IgD-negative memory B cell (primary cell): ENCODE data around the gene SPOCK3. TPM values are rescaled to one million over a fixed set of nuclear protein-coding genes. Genes with fewer than 3 reads are reported as not detected.
"Not testable (repeated sequence)": the region's sequence is repeated elsewhere in the genome, so short reads cannot be mapped to it uniquely, and the experiment has no call there.

Experiments used
- H3K27ac Mint-ChIP-seq, 3 donors: one replicate each; pipeline ENCODE4 v1.8.0; 2020 to 2022; ENCODE audit warnings: mild to moderate bottlenecking in 3 of 3, mixed read lengths in 3 of 3, moderate library complexity in 1 of 3
- H3K27me3 Mint-ChIP-seq: one replicate; pipeline ENCODE4 v1.8.0; 2021; ENCODE audit warnings: mixed read lengths
- H3K36me3 Mint-ChIP-seq: one replicate; pipeline ENCODE4 v1.8.0; 2020; ENCODE audit warnings: mild to moderate bottlenecking, mixed read lengths
- H3K4me1 Mint-ChIP-seq, 3 donors: one replicate each; pipeline ENCODE4 v1.8.0; 2020 to 2022; ENCODE audit warnings: mixed read lengths in 3 of 3, mild to moderate bottlenecking in 1 of 3
- H3K4me3 Mint-ChIP-seq, 4 donors: one replicate each; pipeline ENCODE4 v1.8.0; 2020 to 2022; ENCODE audit warnings: mild to moderate bottlenecking in 4 of 4, mixed read lengths in 4 of 4, moderate library complexity in 3 of 4
- H3K9me3 Mint-ChIP-seq, 3 donors: one replicate each; pipeline ENCODE4 v1.8.0; 2020 to 2021; ENCODE audit warnings: mixed read lengths in 3 of 3, mild to moderate bottlenecking in 1 of 3
- polyA plus RNA-seq: library from polyadenylated mRNA; unstranded; fragments of 300-500 nt; fragmentation: Illumina TruSeq; gene quantifications from one replicate; pipeline ENCODE4 v1.2.3, GENCODE V29; 2021

Gene SPOCK3
- polyA plus RNA-seq, 1 donor from 2014 or later, result not detected

DNA sequence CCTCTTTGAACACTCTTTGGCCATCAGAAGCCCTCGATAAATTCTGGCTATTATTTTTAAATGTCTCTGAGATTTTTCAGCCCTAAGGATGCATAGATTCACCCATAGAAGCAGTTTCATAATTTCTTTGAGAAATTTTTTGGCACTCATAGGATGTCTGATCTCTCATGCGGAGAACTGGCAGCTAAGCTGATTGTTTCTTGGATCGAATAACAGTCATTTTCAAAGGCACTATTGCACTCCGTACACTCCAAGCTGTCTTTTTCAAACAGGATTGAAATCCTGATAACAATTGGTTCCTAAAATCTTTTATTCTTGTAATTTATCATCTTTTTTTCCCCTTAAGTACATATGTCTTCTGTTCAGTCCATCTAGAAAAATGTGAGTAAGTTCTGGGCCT lies 411.9 kb downstream of the SPOCK3 start:
- Mint-ChIP-seq H3K27ac (no peak overlapping the region), H3K36me3 (no peaks in the 10 kb centered on the region), H3K9me3 (peaks cover 0 to 4% (median 4%) of the 10 kb centered on the region in 3 donors), H3K27me3 (no peaks in the 10 kb centered on the region), H3K4me3 (no peak overlapping the region), H3K4me1 (no peaks in the 10 kb centered on the region)

DNA sequence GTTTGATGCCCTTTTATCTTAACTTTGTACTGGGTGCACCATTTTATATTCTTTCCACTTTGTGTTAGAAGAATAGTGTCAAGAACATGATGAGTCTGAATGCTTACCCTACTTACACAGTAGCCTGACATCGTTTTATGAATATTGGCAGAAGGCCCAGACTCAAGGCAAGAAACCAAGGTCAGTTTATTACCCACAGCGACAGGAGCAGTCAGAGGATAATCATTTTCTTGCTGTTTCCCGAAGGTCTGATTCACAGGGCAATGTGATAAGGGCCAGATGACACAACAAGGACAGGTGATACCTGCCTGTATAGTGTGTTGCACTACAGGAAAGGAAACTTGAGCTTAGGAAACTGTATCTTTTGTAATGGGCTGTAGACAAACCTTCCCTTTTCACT lies 417.4 kb downstream of the SPOCK3 start:
- H3K27ac Mint-ChIP-seq, result no peak overlapping the region
- H3K4me3 Mint-ChIP-seq, result no peak overlapping the region
- no peaks in the 10 kb centered on the region for H3K36me3 Mint-ChIP-seq
- H3K9me3 Mint-ChIP-seq, result peaks cover 0 to 2% (median 0%) of the 10 kb centered on the region in 3 donors
- H3K27me3 Mint-ChIP-seq, result no peaks in the 10 kb centered on the region
- H3K4me1 Mint-ChIP-seq, result no peaks in the 10 kb centered on the region

DNA sequence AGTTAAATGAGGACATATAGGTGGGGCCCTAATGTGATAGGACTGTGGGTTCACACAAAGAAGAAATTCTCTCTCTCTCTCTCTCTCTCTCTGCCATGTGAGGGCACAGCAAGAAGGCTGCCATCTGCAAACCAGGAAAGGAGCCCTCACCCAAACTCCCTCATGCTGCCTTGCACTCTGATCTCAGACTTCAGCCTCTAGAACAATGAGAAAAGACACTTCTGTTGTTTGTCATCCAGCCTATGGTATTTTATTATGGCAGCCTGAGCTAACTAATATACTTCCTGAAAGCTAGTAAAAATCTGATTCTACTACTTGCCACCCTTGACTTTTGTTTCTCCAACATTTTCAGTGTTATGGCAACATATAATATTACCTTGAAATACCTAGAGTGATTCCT lies 425.9 kb downstream of the SPOCK3 start:
- Mint-ChIP-seq H3K27ac (no peak overlapping the region), H3K36me3 (no peaks in the 10 kb centered on the region), H3K9me3 (no peaks in the 10 kb centered on the region), H3K4me3 (no peak overlapping the region), H3K27me3 (no peaks in the 10 kb centered on the region), H3K4me1 (no peaks in the 10 kb centered on the region)

DNA sequence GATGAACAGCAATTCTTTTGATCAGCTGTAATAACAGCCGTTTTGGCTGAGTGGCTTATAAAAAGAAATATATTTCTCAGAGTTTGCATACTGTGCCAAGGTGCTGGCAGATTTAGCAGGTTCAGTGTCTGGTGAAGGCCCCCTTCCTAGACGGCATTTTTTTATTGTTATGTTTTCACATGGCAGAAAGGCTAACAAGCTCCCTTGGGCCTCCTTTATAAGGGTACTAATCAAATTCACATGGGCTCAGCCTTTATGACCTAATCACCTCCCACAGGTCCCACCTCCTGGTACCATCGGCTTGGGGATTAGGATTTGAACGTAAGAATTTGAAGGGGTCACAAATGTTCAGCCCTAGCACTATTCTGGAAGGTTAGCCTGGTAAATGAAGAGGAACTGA lies 431.9 kb downstream of the SPOCK3 start:
- Mint-ChIP-seq H3K27ac (no peak overlapping the region), H3K4me3 (no peak overlapping the region), H3K9me3 (peaks cover 0 to 5% (median 0%) of the 10 kb centered on the region in 3 donors), H3K36me3 (no peaks in the 10 kb centered on the region), H3K27me3 (no peaks in the 10 kb centered on the region), H3K4me1 (no peaks in the 10 kb centered on the region)

DNA sequence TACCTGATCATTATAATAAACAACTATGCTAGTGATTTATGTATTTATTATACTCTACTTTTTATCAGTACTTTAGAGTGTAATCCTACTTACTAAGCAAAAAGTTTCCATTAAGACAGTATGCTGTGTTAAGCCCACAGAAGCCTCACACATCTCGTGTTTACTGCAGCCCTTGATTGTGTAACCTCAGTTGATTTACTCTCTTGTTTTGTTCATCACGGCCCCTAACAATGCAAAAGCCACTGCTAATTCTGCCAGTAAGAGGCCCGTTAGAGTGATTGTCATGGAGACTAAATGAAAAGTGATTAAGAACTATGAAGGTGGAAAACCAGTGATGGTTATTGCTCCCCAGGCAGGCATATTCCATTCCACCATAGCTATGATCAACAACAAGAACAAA lies 436.2 kb downstream of the SPOCK3 start:
- Mint-ChIP-seq H3K9me3 (peaks cover 0 to 5% (median 1%) of the 10 kb centered on the region in 3 donors), H3K4me1 (no peaks in the 10 kb centered on the region), H3K4me3 (no peak overlapping the region), H3K27me3 (no peaks in the 10 kb centered on the region), H3K27ac (no peak overlapping the region), H3K36me3 (no peaks in the 10 kb centered on the region)

DNA sequence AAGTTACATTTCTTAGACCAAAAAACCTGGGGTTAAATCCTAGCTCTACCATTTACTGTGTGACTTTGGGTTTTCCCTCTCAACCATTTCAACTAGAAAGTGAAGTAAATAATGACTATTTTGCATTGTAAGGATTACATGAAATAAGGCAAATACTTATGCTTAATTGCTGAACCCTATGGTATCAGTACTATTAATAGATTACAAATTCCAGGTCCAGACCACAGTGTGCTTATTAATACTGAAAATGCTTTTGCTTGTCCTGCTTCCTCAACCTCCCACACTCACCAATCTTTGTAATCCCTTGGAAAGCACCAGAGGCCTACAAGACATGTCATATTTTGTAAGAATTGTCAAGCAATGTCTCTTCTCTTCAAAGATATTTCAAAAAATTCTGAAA lies 456.5 kb downstream of the SPOCK3 start:
- H3K27ac Mint-ChIP-seq, result no peak overlapping the region
- peaks cover 0 to 3% (median 3%) of the 10 kb centered on the region in 3 donors for H3K9me3 Mint-ChIP-seq
- H3K4me1 Mint-ChIP-seq, result peaks cover 0 to 2% (median 0%) of the 10 kb centered on the region in 3 donors
- H3K4me3 Mint-ChIP-seq, result no peak overlapping the region
- H3K27me3 Mint-ChIP-seq, result no peaks in the 10 kb centered on the region
- peaks cover 2% of the 10 kb centered on the region for H3K36me3 Mint-ChIP-seq

DNA sequence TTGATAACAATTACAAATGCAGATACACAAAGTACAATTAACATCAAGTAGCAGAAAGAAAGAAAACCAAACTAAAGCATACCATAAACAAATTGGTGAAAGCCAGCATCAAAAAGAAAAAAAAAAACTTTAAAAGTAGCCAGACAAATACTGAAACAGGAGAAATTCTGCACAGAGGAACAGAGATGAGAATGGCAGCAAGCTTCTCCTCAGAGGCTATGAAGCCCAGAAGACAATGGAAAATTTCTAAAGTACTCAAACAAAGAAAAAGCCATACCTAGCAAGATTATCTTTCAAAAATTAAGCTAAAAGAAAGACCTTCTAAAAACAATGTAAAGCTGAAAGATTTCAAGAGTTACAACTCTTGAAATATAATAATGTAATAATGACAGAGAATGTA lies 471.3 kb downstream of the SPOCK3 start:
- H3K4me1 Mint-ChIP-seq, result no peaks in the 10 kb centered on the region
- no peaks in the 10 kb centered on the region for H3K27me3 Mint-ChIP-seq
- no peak overlapping the region for H3K27ac Mint-ChIP-seq
- no peak overlapping the region for H3K4me3 Mint-ChIP-seq
- no peaks in the 10 kb centered on the region for H3K36me3 Mint-ChIP-seq
- peaks cover 4 to 8% (median 7%) of the 10 kb centered on the region in 3 donors for H3K9me3 Mint-ChIP-seq

DNA sequence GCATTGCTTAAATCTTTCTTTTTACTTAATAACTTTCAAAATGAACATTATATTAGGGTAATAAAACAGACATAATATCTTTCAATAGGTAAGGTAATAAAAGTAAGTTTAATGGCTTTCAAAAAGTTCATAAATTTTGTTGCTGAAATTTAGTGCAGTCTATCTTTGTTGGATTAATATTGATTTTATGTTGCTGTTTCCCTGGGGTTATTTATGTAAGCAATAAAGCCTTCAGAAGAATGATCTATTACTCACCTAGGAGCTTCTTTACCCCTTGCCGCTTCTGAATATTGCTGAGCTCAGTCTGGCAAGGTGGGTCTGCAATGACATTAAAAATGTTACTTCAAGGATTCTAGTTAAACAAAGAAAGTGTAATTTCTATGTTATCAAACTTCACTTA lies 492.6 kb downstream of the SPOCK3 start:
- H3K4me3 Mint-ChIP-seq, result no peak overlapping the region
- no peaks in the 10 kb centered on the region for H3K36me3 Mint-ChIP-seq
- peaks cover 0 to 7% (median 0%) of the 10 kb centered on the region in 3 donors for H3K9me3 Mint-ChIP-seq
- no peak overlapping the region for H3K27ac Mint-ChIP-seq
- H3K4me1 Mint-ChIP-seq, result no peaks in the 10 kb centered on the region
- H3K27me3 Mint-ChIP-seq, result no peaks in the 10 kb centered on the region

DNA sequence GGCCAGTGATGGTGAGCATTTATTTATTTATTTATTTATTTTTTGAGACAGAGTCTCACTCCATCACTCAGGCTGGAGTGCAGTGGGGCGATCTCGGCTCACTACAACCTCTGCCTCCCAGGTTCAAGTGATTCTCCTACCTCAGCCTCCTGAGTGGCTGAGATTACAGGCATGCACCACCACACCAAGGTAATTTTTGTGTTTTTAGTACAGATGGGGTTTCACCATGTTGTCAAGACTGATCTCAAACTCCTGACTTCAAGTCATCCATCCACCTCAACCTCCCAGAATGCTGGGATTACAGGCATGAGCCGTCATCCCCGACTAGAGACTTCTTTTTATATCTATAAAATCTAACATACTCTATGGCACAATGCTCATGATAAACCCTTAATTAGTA lies 495.1 kb downstream of the SPOCK3 start:
- not testable (repeated sequence) for H3K27me3 Mint-ChIP-seq, H3K4me1 Mint-ChIP-seq, H3K4me3 Mint-ChIP-seq, H3K36me3 Mint-ChIP-seq, H3K27ac Mint-ChIP-seq, H3K9me3 Mint-ChIP-seq

DNA sequence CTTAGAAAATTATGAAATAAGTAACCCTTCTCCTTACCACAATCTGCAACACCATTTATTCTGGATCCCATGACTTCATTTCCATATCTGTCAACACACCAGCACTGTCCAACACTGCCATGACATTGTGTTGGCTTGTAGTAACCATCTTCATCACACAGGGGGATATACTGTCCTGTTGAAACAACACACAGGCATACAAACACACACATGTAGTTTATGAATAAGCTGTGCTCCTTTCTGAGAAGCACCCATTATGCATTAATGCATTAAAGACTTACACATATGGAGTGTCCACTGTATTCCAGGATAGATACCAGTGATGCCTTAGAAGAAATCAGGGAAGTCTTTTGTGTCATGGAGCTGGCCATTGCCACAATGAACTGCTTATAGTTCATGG lies 496.9 kb downstream of the SPOCK3 start:
- Mint-ChIP-seq H3K36me3 (no peaks in the 10 kb centered on the region), H3K4me1 (no peaks in the 10 kb centered on the region), H3K4me3 (no peak overlapping the region), H3K27me3 (no peaks in the 10 kb centered on the region), H3K9me3 (peaks cover 0 to 5% (median 2%) of the 10 kb centered on the region in 3 donors), H3K27ac (no peak overlapping the region)

DNA sequence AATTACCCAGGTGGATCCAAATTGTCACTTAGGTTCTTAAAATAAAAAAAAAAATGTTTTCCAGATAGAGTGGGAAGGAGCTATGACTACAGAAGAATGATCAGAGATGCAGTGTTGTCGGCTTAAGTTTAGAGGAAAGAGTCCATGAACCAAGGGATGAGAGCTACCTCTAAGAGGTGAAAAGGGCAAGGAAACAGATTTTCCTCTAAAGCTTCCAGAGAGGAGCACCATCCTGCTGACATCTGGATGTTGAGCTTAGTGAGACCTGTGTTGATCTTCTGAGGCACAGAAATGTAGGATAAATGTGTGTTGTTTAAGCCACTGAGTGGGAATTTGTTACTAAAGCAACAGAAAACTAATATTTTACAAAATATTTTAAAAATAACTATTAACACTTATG lies 498.7 kb downstream of the SPOCK3 start:
- no peaks in the 10 kb centered on the region for H3K4me1 Mint-ChIP-seq
- no peak overlapping the region for H3K4me3 Mint-ChIP-seq
- no peaks in the 10 kb centered on the region for H3K36me3 Mint-ChIP-seq
- H3K27me3 Mint-ChIP-seq, result no peaks in the 10 kb centered on the region
- H3K27ac Mint-ChIP-seq, result no peak overlapping the region
- H3K9me3 Mint-ChIP-seq, result peaks cover 0 to 5% (median 2%) of the 10 kb centered on the region in 3 donors

DNA sequence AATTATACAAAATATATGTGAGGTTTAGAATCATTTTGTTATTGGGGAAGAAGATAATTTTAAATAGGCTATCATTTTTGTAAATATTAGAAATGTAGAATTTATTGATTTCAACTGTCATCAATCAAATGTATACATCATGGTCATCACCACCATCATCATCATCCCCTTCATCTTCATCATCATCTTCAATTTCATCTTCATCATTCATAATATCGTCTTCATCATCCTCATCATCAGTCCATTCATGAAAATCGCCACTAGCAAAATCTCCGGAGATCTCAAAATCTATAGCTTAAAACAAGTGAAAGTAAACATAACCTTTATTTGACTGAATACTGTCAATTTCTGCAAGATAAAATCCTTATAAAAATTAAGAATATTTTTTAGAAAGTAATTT lies 499.5 kb downstream of the SPOCK3 start:
- Mint-ChIP-seq H3K4me1 (no peaks in the 10 kb centered on the region), H3K27ac (no peak overlapping the region), H3K4me3 (no peak overlapping the region), H3K36me3 (no peaks in the 10 kb centered on the region), H3K9me3 (peaks cover 0 to 5% (median 2%) of the 10 kb centered on the region in 3 donors), H3K27me3 (no peaks in the 10 kb centered on the region)

DNA sequence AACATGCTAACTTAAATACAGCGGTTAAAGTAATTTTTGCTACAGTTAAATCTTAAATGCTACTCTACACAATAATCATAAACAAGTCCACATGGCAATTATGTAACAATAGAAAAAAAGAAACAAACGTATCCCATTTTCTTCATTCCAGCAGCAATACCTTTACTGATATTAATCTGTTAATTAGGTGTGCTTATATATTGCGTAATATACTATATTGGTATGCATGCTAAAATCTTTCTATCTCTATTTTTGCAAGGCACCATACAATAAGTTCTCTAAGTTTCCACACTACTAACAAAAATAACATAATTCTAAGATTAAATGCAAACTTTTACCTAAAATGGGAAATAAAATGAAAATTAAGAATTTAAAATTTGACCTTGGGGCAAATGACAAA lies 500.6 kb downstream of the SPOCK3 start:
- H3K4me3 Mint-ChIP-seq, result no peak overlapping the region
- H3K4me1 Mint-ChIP-seq, result no peaks in the 10 kb centered on the region
- H3K36me3 Mint-ChIP-seq, result no peaks in the 10 kb centered on the region

DNA sequence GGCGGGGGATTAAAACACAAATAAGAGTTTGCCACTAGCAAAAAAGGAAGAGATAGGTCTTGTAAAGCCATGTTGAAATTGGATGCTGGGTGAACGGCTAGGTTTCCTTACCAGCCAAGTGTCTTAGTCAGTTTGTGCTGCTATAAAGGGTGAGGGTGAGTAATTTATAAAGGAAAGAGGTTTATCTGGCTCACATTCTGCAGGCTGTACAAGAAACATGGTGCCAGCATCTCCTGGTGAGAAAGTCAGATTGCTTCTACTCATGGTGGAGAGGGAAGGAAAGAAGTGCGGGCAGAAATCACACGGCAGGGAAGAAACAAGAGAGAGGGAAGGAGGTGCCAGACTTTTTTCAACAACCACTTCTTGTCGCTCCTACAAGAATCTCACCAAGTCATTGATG lies 507.5 kb downstream of the SPOCK3 start:
- Mint-ChIP-seq H3K9me3 (peaks cover 0 to 3% (median 2%) of the 10 kb centered on the region in 3 donors), H3K27ac (no peak overlapping the region), H3K36me3 (no peaks in the 10 kb centered on the region), H3K27me3 (no peaks in the 10 kb centered on the region), H3K4me1 (no peaks in the 10 kb centered on the region), H3K4me3 (no peak overlapping the region)

More for the DNA sequence above, 500.6 kb downstream of the SPOCK3 start:
- H3K27ac Mint-ChIP-seq, result no peak overlapping the region
- no peaks in the 10 kb centered on the region for H3K27me3 Mint-ChIP-seq
- peaks cover 0 to 5% (median 2%) of the 10 kb centered on the region in 3 donors for H3K9me3 Mint-ChIP-seq

DNA sequence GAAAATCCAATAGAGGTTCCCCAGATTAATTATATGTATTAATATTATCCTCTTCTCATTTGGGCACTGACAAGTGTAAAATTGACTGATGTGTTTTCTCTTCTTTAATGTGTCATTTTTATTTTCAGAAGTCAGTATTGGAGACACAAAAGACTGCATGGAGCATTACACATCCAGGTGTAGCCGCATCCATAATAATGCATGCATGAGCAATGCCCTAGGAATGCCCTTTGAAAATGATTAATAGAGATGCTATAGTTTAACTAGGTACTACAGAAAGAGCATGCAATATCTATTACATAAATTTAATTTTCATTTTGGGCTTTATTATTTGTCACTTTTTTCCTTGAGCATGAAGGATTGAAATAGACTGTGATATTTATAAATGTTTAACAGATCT lies 509.9 kb downstream of the SPOCK3 start:
- H3K9me3 Mint-ChIP-seq, result peaks cover 0 to 6% (median 2%) of the 10 kb centered on the region in 3 donors
- no peaks in the 10 kb centered on the region for H3K4me1 Mint-ChIP-seq
- no peak overlapping the region for H3K27ac Mint-ChIP-seq
- no peaks in the 10 kb centered on the region for H3K36me3 Mint-ChIP-seq
- H3K4me3 Mint-ChIP-seq, result no peak overlapping the region
- no peaks in the 10 kb centered on the region for H3K27me3 Mint-ChIP-seq

DNA sequence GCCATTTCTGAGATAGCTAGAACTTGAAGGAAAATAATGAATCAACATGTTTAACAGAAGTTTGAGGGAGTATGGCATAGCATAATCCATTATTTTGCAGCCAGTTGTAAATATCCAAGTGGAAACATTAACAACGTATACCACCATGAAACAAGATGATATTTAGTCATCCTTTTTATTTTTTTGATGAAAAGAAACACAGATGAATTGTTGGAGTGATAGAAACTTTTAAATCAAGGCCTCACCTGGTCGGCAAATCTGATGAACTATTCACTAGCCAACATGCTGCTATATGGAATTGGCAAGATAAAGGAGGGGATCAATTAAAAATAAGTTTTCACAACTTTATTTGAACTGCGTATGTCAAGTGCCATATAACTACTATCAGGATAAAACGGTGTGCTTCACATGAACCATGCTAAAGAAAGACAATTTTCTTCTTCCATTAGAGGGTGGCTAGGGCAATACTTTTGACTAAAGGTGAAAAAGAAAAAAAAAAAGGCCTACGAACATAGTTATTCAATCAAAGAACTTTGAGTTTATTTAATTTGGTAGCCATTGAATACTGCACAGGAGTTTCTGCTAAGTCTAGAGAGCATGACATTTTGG lies 510.7 kb downstream of the SPOCK3 start:
- peaks cover 0 to 6% (median 2%) of the 10 kb centered on the region in 3 donors for H3K9me3 Mint-ChIP-seq
- H3K4me1 Mint-ChIP-seq, result no peaks in the 10 kb centered on the region
- H3K4me3 Mint-ChIP-seq, result no peak overlapping the region
- H3K36me3 Mint-ChIP-seq, result no peaks in the 10 kb centered on the region
- no peak overlapping the region for H3K27ac Mint-ChIP-seq
- no peaks in the 10 kb centered on the region for H3K27me3 Mint-ChIP-seq
